GM13977 (cell line): Measurements from ENCODE around the gene IFT27.

Source experiments
- DNase-seq: peaks from one replicate; pipeline ENCODE4 v3.0.0; 2012; ENCODE audit warnings: low spot score
- in situ Hi-C: fragments of 300-500 bp; cut with MboI; formaldehyde crosslinking; loops from one replicate; pipeline ENCODE4 v1.12.0; 2022; ENCODE audit warnings: low sequenced_read_pairs, low pct_unique_long_range_greater_than_20kb, mixed read lengths, inconsistent platforms; ENCODE audit not compliant: unreplicated experiment
- TF ChIP-seq, protein P1 (sequence below): IDR thresholded peaks from 2 replicates; pipeline ENCODE4 v1.5.1; 2012; ENCODE audit warnings: mild to moderate bottlenecking, control low read depth; ENCODE audit not compliant: insufficient read depth; ENCODE audit errors: extremely low read depth, missing control alignments

IFT27 gene

GRCh38 chr22:36762687-36763260 lies 13.1 kb downstream of the IFT27 start:
- in situ Hi-C loops = no loop called here
- TF ChIP-seq, protein P1, sequence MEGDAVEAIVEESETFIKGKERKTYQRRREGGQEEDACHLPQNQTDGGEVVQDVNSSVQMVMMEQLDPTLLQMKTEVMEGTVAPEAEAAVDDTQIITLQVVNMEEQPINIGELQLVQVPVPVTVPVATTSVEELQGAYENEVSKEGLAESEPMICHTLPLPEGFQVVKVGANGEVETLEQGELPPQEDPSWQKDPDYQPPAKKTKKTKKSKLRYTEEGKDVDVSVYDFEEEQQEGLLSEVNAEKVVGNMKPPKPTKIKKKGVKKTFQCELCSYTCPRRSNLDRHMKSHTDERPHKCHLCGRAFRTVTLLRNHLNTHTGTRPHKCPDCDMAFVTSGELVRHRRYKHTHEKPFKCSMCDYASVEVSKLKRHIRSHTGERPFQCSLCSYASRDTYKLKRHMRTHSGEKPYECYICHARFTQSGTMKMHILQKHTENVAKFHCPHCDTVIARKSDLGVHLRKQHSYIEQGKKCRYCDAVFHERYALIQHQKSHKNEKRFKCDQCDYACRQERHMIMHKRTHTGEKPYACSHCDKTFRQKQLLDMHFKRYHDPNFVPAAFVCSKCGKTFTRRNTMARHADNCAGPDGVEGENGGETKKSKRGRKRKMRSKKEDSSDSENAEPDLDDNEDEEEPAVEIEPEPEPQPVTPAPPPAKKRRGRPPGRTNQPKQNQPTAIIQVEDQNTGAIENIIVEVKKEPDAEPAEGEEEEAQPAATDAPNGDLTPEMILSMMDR = no peak
- no peak for DNase-seq

- in situ Hi-C loops = no loop called here
- DNase-seq = no peak
- TF ChIP-seq, protein P1 = no peak
These were observed 14.2 kb downstream of the IFT27 start for GRCh38 chr22:36761553-36762240.

DNA sequence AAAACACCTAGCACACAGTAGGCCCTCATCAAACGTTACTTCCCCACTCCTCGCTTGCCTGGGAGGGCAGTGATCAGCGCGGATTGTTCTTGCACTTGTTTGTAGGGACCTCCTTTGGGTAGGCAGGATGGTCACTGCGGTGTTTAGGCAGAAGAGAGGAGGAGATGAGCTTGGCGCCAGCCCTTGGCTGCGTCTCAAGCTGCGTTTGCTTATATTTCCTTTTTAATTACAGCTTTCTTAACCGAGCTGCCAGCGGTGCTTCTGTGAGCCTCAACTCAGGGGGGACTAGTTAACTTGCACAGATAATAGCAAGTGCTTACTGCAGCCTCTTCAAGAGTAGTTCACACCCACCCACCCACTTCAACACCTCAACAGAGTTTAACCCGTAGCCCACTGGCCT lies 15.1 kb downstream of the IFT27 start:
- TF ChIP-seq, protein P1 = no peak

GRCh38 chr22:36759481-36760159 lies 16.3 kb downstream of the IFT27 start:
- no peak for DNase-seq
- TF ChIP-seq, protein P1 = no peak
- in situ Hi-C loops = no loop called here

More for the DNA sequence above, 15.1 kb downstream of the IFT27 start:
- no peak for DNase-seq
- in situ Hi-C loops = no loop called here

DNA sequence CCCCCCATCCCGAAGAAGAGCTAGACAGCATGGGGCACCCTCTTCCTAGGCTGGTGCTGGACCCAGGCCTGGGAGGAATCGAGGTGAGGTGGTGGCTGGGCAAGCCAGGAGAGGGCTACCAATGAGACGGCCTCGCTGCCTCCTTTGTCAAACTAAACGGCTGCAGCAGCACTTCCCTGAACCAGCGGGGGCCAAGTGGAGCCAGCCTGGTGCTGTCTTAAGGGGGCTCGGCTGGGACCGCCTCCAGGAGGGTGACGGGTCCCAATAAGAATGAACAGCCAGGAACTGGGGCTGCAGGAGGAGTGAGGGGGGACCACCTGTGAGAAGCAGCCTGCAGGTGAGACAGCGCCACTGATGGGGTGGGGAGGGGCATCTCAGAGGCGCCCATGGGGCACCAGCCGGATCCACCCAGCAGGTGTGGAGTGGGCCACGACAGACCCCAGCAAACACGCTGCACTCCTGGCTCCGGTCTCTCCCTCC lies 17.1 kb downstream of the IFT27 start:
- in situ Hi-C loops = no loop called here
- DNase-seq = no peak
- TF ChIP-seq, protein P1 = no peak

- peak; percentile 79 for DNase-seq
- TF ChIP-seq, protein P1 = peak; percentile 89
- in situ Hi-C loops = no loop called here
These were observed 18.2 kb downstream of the IFT27 start for GRCh38 chr22:36757668-36758211.
